GM21360 (cell line): ENCODE measurements around the gene FERMT2.

ENCODE experiments used
- ATAC-seq: cut with Tn5 transposase; IDR thresholded peaks from one replicate; pipeline ENCODE4 v1.9.1; 2021; ENCODE audit warnings: mild to moderate bottlenecking, moderate library complexity; ENCODE audit not compliant: unreplicated experiment

FERMT2 gene

GRCh38 chr14:52950898-52951680, at the start of gene FERMT2:
Gene FERMT2 (minus strand): TSS chr14:52951050. CDS start chr14:52950568, 482 bp downstream.
- ATAC-seq: no peak

DNA sequence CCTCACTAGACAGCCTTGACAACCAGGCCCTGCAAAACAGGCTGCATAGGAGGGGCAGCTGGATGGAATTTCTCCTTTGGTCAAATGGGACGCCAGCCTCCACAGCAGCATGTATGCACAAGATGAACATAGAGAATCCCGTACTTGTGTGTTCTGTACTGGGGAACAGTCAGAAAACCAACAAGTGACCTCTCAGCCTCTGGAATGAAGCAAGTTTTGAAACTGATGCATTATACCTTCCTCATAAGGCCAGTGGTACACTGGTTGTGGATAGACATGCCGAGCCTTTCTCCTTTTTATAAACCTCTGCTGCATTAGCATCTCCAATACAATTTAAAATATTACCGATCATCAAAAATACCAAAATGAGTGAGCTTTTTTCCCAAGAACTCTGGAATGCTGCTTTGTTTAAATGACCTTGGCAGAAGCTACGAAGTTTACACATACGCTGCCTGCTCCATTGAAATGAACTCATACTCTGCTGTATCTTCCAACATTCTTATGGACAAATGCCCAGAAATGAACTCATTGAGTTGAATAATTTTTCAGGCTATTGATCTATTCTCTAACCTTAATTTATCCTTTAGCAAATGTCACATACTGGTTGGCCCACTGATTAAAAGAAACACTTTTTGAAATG, 47.6 kb upstream of the FERMT2 start:
- ATAC-seq: no peak

GRCh38 chr14:52996493-52996892, 45.6 kb upstream of the FERMT2 start:
- ATAC-seq: no peak

GRCh38 chr14:52995998-52996397, 45.1 kb upstream of the FERMT2 start:
- no peak for ATAC-seq

GRCh38 chr14:52992236-52992870, 41.5 kb upstream of the FERMT2 start:
- ATAC-seq: no peak

- ATAC-seq: no peak
Measured at GRCh38 chr14:52988139-52988538, 37.3 kb upstream of the FERMT2 start.

GRCh38 chr14:52987514-52987913, 36.7 kb upstream of the FERMT2 start:
- no peak for ATAC-seq

DNA sequence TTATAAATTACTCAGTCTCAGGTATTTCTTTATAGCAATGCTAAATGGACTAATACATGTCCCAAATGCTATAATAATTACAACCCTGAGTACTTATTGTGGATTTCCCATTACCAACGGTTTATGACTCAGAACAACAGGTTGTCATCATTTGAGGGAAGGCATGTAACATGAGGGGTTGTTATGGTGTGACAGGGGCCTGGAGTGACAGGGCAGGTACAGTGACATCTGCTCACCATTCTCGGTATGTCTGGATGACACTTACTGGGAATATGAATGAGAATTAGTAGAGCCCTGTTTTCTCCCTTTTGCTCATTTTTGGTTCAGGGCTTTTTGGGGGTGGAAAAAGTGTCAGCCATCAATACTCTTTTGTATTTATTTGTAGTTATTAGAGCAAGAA, 36.2 kb upstream of the FERMT2 start:
- ATAC-seq: no peak

- no peak for ATAC-seq
Measured at GRCh38 chr14:52977798-52978197, 26.9 kb upstream of the FERMT2 start.

DNA sequence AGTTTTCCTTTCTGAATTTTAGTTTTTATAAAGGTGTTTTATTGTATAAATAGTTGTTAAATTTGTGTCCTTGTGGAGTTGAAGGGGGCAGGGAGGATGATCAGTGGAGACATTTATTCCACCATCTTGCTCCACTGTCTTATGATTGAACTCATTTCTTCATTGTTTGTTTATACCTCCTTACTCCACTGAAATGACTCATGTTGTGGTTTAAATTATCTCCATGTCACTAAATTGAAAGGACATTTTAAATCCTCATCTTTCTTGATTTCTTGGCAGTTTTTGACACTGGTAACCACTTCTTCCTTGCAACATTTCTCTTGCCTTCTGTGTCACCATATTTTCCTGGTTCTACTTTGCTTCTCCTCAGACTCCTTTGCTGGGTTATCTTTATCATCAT, 23.6 kb upstream of the FERMT2 start:
- ATAC-seq: no peak

GRCh38 chr14:52961060-52961639, 10.3 kb upstream of the FERMT2 start:
- ATAC-seq: no peak

GRCh38 chr14:52960627-52961026, 9.8 kb upstream of the FERMT2 start:
- ATAC-seq: no peak

DNA sequence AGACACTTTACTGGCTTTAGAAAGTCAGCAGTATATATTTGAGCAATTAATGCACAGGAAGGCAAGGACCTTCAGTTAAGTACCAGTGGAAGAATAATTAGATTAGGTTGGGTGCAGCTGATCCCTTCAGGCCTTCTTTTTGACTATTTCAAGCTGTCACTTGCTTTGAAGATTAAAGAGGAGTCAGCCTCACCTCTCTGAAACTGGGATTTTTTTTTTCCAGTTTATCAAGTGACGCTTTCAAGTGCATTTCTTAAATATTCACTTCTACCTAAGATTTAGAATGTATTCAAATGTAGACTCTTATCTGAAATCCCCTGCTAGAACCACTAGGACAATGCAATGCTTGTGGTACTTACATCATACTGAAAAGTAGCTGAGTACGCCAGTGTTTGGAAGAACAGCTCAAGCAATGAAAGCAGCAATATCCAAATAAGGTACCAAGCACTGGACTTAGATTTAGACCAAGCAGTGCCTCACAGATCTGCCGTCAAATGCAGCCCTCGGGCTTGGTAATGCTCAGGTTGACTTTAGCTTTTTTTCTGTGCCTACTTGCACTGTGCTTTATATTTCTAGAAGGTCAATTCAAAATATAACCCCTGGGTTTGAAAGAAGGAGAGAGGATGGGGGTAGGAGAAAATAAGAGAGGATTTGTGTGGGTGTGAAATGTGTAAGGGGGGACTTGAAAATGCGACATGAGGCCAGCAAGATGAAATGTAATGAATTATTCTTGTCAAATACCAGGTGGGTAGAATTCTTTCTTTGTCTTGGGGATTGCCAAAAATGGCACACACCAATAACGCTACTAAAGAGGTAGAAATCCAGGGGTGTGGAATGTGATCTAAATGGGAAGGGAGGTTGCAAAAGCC, 3.7 kb upstream of the FERMT2 start:
- no peak for ATAC-seq

- ATAC-seq: no peak
Measured at GRCh38 chr14:52951681-52952554, 1.1 kb upstream of the FERMT2 start.

DNA sequence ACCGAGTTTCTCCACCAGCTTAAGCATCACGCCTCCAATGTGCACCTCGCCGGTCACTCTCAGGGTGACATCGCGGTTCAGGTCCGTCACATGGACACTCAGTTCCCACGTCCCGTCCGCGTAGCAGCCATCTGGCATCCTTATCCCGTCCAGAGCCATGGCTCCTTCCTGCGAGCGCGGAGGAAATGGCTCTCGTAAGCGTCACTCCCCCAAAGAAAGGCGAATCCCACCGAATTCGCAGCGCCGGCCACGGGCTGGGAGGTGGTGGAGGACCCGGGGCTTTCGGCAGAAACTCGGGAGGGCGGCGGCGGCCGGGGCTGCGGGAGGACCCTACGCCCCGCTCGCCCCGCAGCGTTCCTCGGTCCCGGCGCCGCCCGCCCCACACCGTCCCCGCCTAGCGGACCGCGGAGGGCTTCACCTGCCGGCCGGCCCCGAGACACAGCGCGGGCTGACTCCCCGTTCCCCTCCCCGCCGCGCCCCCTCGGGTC, 396 bp downstream of the FERMT2 start:
- no peak for ATAC-seq

DNA sequence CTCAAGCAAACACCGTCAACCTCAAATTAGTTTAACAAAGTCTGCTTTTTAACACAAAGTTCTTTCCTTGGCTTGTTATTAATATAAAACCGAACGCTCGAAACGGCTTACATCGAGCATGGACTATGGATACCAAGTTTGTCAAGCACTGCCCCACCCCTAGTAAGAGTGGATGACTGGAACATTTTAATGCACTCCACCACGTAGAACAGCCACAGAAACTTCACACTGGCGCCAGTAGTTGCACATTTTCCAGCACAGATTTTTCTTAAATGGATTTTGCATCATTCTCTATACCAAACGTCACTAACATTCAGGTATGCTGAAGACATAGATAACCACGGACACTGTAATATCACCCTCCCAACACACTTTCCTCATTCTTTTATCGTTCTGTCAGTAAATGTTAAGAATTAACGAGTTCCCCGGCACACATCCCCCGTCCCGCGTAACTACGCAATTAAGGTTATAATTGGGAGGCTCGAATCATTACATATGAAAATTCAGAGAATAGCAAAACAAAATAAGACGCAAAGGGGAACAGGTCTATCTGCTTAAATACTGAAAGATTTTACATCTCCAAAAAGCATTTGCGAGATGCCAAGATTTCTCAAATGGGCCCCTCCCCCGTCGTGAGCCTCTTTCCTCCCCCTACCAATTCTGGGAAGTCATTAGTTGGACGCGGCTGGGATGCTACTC, 990 bp downstream of the FERMT2 start:
- ATAC-seq: no peak

- ATAC-seq: no peak
Measured at GRCh38 chr14:52949249-52949648, 1.6 kb downstream of the FERMT2 start.

DNA sequence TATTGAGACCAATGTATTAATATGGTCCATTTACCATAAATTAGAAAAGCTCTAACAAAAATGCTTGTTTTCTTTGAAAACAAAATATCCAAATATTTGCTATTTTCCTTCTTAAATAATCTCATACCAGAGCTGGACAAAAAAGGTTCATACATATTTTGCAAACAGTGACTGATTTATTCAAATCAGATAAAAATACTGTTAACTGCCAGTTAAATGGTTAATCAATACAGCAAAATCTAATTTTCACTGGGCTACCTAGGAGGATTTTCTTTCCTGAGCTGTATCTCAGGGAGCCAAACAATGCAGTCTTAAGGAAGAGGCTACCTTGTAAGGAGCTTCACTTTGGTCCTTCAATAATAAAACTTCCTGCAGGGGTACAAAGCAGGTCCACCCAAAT, 2.0 kb downstream of the FERMT2 start:
- no peak for ATAC-seq

DNA sequence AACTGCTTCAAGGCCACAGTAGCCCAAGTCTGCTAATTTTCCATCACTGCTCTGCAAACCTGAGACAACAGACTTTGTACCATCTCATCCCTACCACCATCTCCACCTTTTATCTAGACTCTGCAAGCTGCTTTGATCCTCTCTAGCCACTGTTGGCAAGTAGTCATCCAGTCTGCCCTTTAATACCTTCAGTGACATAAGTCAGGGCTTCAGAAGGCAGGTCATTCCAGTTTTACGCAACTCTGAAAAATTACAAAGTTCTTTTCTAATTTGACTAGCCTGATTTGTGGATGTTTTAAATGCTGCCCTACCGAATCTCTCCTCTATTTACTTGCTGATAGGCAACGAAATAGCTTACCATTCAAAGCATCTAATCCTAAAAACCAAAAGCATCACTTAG, 2.8 kb downstream of the FERMT2 start:
- no peak for ATAC-seq
